HG03442 (cell line): ENCODE data around the gene SLC26A8.

ENCODE experiments used
- ATAC-seq: cut with Tn5 transposase; IDR thresholded peaks from one replicate; pipeline ENCODE4 v1.9.1; 2021; ENCODE audit warnings: mild to moderate bottlenecking, moderate library complexity; ENCODE audit not compliant: unreplicated experiment

Gene SLC26A8, protein sequence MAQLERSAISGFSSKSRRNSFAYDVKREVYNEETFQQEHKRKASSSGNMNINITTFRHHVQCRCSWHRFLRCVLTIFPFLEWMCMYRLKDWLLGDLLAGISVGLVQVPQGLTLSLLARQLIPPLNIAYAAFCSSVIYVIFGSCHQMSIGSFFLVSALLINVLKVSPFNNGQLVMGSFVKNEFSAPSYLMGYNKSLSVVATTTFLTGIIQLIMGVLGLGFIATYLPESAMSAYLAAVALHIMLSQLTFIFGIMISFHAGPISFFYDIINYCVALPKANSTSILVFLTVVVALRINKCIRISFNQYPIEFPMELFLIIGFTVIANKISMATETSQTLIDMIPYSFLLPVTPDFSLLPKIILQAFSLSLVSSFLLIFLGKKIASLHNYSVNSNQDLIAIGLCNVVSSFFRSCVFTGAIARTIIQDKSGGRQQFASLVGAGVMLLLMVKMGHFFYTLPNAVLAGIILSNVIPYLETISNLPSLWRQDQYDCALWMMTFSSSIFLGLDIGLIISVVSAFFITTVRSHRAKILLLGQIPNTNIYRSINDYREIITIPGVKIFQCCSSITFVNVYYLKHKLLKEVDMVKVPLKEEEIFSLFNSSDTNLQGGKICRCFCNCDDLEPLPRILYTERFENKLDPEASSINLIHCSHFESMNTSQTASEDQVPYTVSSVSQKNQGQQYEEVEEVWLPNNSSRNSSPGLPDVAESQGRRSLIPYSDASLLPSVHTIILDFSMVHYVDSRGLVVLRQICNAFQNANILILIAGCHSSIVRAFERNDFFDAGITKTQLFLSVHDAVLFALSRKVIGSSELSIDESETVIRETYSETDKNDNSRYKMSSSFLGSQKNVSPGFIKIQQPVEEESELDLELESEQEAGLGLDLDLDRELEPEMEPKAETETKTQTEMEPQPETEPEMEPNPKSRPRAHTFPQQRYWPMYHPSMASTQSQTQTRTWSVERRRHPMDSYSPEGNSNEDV

GRCh38 chr6:36023996-36024795, at the start of gene SLC26A8:
Gene SLC26A8 (minus strand): TSS chr6:36024641. CDS start chr6:36019707, 4,934 bp downstream.
- no peak for ATAC-seq

- ATAC-seq = no peak
Observed at GRCh38 chr6:36073587-36073986, 49.1 kb upstream of the SLC26A8 start.

- no peak for ATAC-seq
Observed at GRCh38 chr6:36072681-36073080, 48.2 kb upstream of the SLC26A8 start.

DNA sequence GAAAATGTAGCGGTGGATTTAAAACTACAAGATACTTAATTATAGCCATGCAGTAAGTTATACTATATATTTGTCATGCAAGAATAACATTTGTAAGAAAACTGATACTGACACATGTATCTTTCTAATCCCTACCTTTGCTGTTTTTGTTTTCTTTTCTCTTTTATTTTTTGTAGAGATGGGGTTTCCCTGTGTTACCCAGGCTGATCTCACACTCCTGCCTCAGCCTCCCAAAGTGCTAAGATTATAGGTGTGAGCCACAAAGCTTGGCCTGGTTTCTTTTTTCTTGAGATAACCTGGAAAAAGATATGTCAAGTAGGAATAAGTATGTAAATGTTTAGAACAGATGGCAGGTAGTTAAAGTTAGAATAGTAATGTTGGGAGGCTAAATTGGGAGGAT, 47.3 kb upstream of the SLC26A8 start:
- no peak for ATAC-seq

DNA sequence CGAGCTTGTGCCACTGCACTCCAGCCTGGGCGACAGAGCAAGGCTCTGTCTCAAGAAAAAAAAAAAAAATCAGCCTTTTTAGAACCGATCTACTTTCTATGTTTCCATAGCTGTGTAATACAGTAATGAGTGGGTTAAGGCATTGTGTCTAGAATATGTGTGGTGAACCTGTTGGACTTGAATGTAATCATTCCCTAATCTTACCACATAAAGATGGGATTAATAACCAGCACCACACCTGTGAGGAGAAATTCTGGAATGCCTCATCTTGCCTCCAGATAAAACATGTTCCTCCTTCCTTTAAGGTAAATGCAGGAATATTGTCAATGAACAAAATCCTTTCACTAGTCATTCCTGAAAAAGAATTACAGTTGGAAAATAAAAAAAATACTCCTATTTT, 46.8 kb upstream of the SLC26A8 start:
- no peak for ATAC-seq

DNA sequence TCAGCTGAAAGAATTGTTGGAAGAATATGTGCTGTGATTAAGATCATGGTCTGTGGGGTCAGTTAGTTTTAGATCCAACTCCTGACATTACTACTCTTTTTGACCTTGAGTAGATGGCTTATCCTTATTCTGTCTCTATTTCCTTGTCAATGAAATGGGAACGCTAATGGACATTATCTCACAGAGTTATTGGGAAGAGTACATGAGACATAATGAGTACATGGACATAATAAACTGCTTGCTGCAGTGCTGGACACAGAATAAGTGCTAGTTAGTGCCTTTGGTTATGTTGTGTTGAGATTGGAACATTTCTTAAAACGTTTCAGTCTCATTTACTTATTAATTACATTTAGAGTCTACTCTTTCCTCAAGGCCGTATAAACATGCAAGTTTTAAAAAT, 45.8 kb upstream of the SLC26A8 start:
- no peak for ATAC-seq

DNA sequence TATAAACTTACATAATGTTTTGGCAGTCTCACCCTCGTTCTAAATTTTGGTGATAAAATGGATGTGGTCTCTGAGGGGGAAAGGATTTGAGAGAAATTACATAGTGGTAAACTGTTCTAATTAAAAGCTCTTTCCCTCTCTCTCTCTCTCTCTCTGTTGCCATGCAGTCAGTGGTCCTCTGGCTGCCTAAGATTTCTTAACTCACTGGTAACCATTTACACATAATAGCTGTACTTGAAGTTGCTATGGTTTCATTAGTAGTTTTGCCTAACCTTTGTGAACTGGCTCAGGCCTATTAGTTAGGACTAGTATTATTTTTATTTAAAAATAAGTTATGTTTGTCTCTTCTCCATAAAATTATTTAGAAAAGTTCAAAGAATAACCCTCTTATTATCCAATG, 45.1 kb upstream of the SLC26A8 start:
- no peak for ATAC-seq

GRCh38 chr6:36068586-36068985, 44.1 kb upstream of the SLC26A8 start:
- ATAC-seq = no peak

- ATAC-seq = no peak
Observed at GRCh38 chr6:36068012-36068392, 43.6 kb upstream of the SLC26A8 start.

- no peak for ATAC-seq
Observed at GRCh38 chr6:36067374-36068011, 43.1 kb upstream of the SLC26A8 start.

DNA sequence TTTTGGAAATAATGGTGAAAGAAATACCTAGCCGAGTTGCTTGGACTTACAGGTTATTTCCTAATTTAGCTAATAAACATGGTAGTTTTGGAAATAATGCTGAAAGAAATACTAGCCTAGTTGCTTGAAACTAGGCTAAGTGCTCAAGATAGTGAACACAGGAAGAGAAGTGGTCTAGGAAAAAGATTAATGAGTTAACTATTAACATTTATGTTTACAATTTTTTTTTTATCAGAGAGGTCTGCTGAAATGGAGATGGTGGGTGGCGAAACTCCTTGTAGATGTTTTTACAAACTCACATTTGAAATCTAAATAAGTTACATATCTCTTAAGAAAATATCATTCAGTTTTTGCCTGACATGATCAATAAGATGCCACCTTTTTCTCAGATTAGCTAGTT, 42.4 kb upstream of the SLC26A8 start:
- no peak for ATAC-seq

DNA sequence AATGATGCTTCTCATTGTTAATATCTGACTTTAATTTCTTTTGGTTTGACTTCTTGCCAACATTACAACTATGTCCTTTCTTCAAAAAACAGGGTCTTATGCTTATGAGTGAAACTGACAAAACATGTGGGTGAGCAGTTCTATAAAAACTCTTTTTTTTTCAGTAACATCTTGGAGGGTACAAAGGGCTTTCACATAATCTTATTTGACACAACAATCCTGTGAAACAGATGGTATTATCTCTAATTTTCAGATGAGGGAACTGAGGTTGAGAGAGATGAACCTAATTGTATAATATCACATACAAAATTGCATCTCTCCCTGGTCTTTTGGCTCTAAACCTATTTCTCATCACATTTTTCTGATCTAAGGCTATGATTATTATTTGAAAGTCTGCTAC, 41.5 kb upstream of the SLC26A8 start:
- ATAC-seq = no peak

- ATAC-seq = no peak
Observed at GRCh38 chr6:36064770-36065396, 40.4 kb upstream of the SLC26A8 start.

DNA sequence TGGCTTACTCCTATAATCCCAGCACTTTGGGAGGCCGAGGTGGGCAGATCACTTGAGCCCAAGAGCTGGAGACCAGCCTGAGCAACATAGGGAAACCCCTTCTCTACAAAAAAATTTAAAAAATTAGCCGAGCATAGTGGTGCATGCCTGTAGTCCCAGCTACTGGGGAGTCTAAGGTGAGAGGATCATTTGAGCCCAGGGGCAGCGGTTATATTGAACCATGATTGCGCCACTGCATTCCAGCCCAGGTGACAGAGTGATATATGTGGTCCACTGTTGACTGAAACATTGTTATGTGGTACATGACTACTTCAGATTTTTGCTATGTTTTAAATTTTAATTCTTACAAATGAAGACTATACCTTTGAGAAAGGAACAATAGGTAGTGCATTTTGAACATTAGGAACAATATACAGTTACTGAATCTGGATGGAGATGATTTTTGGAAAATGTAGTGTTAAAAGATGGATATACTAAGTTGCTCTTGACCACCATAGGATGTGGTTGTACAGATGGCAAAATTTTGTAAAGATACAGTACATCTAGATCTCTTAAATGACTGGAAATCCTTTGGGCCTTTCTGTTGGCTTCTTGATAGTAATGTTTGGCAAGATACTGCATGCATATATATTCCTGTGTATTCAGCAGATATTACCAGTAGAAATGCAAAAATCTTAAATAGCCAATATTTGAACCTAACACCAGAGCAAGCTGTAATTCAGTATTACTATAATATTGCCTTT, 39.0 kb upstream of the SLC26A8 start:
- no peak for ATAC-seq

GRCh38 chr6:36062247-36062646, 37.8 kb upstream of the SLC26A8 start:
- ATAC-seq = no peak

- ATAC-seq = no peak
Observed at GRCh38 chr6:36061236-36061635, 36.8 kb upstream of the SLC26A8 start.

DNA sequence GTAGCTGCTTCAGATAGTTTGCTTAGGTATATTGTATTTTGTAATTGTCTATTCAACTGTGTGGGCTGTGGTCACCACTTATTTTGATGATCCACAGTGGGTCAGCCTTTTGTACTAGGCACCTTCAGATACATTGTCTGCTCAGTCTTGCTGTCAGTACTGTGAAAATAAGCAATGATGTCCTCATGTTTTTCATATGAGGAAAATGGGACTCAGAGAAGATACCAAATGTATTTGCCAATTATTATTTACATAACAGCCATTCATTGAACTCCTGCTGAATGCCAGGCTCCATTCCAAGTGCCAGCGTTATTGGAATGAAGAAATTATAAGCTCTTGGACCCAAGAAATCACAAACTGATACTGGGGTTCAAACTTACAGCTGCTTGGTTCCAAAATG, 31.7 kb upstream of the SLC26A8 start:
- ATAC-seq = no peak

DNA sequence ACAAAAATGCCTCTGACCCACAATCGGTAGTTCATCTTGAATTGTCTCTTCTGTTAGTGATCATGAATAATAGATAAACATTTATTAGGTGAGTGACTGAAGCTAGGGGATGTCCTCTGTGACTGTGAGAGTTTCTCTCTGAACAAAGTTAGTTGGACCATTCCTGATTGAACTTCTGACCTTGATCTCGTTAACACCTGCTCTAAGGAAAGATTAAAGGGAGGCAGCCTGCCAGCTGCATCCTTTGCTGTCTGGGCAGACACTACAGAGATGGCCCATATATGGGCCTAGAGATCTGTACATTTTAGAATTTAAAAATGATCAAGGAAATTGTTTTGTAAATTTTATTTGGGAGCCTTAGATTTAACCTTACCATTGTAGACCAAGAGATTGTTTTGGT, 30.5 kb upstream of the SLC26A8 start:
- ATAC-seq = no peak

- no peak for ATAC-seq
Observed at GRCh38 chr6:36054415-36054814, 30.0 kb upstream of the SLC26A8 start.
